ENCODE data around the gene RRP12.

DNA sequence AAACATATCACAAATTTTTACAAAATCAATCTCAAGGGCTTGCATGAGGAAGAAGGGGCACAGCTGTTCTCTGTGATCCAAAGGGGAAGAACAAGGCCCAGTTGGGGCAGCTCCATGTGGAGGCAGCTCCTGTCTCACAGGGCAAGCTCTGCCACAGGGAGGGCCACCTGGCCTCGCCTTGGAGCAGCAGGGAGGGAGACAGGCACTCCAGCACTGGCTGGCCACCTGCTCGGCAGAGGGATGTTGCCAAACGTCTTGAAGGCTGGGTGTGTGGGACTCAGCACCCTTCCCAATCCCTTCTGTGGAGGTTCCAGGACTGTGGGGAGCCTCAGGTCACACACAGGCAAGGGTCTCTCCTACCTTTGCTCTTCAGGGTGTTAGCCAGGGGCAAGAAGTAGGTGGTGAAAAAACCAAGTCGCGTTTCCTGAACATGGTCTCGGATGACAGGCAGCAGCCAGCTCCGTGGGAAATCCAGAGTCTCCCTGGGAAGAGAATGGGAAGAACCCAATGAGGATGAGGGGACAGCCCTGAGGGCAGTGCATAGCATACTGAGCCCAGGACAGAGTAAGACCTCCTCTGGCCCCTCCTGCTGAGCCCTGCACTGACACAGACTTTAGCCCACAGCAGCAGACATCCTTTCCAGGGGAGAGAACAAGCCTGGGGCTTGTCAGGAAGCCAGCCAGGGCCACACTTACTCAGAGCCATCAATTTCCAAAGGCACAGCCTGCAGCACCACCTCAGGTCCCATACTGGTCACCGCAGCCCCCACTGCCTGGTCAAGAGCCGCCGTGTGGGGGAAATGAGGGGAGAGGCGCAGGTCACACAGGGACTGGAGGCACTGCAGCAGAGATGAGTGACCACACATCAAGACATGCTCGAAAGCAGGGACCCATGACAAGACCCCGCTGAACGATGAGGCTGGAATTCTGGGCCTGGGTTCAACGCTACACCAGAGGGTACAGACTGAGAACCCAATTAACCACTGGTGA lies 21.9 kb downstream of the RRP12 start:
- no peak for TF ChIP-seq CTCF (IDR thresholded peaks at IDR 0.05)
- no peak for TF ChIP-seq POLR2A (IDR thresholded peaks at IDR 0.05)

Measured in uterus (tissue), 2 donors.